OCI-LY3 (cell line): ENCODE data around the gene CTAGE15.
"Not testable (repeated sequence)": the region's sequence is repeated elsewhere in the genome, so short reads cannot be mapped to it uniquely, and the experiment has no call there.

ENCODE experiments used
- H2AFZ ChIP-seq: fragments of 200-600, 300-600 bp; shearing (Covaris generic); 2 replicates; pipeline ENCODE4 v1.6.0; 2014; ENCODE audit warnings: antibody characterized with exemption, low read depth, low read length
- H3K27ac ChIP-seq: fragments of 200-600, 300-600 bp; sonication (generic); 2 replicates; pipeline ENCODE4 v1.5.1; 2014; ENCODE audit warnings: mild to moderate bottlenecking, low read length, moderate library complexity, mixed read lengths
- H3K27me3 ChIP-seq: fragments of 200-600, 300-600 bp; sonication (generic); 2 replicates; pipeline ENCODE4 v1.6.1; 2014; ENCODE audit warnings: low read depth, low read length, mixed read lengths
- H3K36me3 ChIP-seq: fragments of 200-600, 300-600 bp; sonication (generic); replicated peaks from 2 replicates; pipeline ENCODE3; 2014; ENCODE audit warnings: low read depth, low read length, mixed read lengths
- H3K4me1 ChIP-seq: fragments of 300-600, 200-600 bp; sonication (generic); 2 replicates; pipeline ENCODE4 v1.6.1; 2014; ENCODE audit warnings: low read length, mixed read lengths
- H3K4me2 ChIP-seq: fragments of 200-600, 300-600 bp; sonication (generic); 2 replicates; pipeline ENCODE4 v1.6.1; 2014; ENCODE audit warnings: low read length, mixed read lengths
- H3K4me3 ChIP-seq: fragments of 300-600, 200-600 bp; sonication (generic); 2 replicates; pipeline ENCODE4 v1.5.1; 2014; ENCODE audit warnings: antibody characterized with exemption, mild to moderate bottlenecking, low read length, moderate library complexity
- H3K79me2 ChIP-seq: fragments of 300-600, 200-600 bp; shearing (Covaris generic); 2 replicates; pipeline ENCODE4 v1.6.1; 2014; ENCODE audit warnings: mild to moderate bottlenecking, low read length, mixed read lengths
- H3K9ac ChIP-seq: fragments of 300-600, 200-600 bp; shearing (Covaris generic); 2 replicates; pipeline ENCODE4 v1.6.0; 2014; ENCODE audit warnings: mild to moderate bottlenecking, low read length, moderate library complexity
- H3K9me3 ChIP-seq: fragments of 200-600, 300-600 bp; shearing (Covaris generic); 2 replicates; pipeline ENCODE4 v1.6.1; 2014; ENCODE audit warnings: low read length, mixed read lengths; ENCODE audit not compliant: insufficient read depth
- H4K20me1 ChIP-seq: fragments of 200-600, 300-600 bp; sonication (generic); 2 replicates; pipeline ENCODE4 v1.6.1; 2016; ENCODE audit warnings: low read length, mixed read lengths; ENCODE audit not compliant: insufficient read depth

The CTAGE15 gene

GRCh38 chr7:143620646-143621045 lies 49.0 kb downstream of the CTAGE15 start, which contains the start of gene TCAF2:
TSS of gene TCAF2 (plus strand) at chr7:143620974.
- not testable (repeated sequence) for H3K27ac ChIP-seq, H3K4me2 ChIP-seq, H2AFZ ChIP-seq, H3K4me3 ChIP-seq, H3K79me2 ChIP-seq, H3K36me3 ChIP-seq, H3K9ac ChIP-seq, H3K4me1 ChIP-seq, H3K9me3 ChIP-seq, H3K27me3 ChIP-seq, H4K20me1 ChIP-seq

DNA sequence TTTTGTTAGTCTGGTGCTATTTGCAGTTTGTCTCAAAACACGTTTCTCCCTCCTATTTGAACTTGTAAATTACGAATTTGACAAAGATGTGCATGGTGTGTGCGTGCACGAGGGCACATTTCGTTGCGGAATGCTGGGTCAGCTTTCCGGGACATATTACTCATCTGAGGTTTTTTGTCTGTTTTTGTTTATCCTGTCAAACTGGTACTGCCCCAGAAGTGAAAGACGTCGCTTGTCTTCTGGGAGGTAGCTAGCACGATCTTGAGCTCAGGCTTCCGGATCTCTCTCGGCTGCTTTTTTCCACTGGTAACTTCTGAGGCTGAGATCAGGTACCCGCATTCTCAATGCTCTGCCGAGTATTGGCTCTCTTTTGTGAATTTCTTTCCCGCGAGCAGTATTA lies 49.6 kb downstream of the CTAGE15 start:
- not testable (repeated sequence) for H3K27ac ChIP-seq, H2AFZ ChIP-seq, H4K20me1 ChIP-seq, H3K79me2 ChIP-seq, H3K27me3 ChIP-seq, H3K4me2 ChIP-seq, H3K9me3 ChIP-seq, H3K4me3 ChIP-seq, H3K36me3 ChIP-seq, H3K4me1 ChIP-seq, H3K9ac ChIP-seq

- not testable (repeated sequence) for H3K9me3 ChIP-seq, H3K4me1 ChIP-seq, H3K79me2 ChIP-seq, H4K20me1 ChIP-seq, H3K4me3 ChIP-seq, H3K9ac ChIP-seq, H3K36me3 ChIP-seq, H3K4me2 ChIP-seq, H2AFZ ChIP-seq, H3K27me3 ChIP-seq, H3K27ac ChIP-seq
Observed at GRCh38 chr7:143622130-143622529, 50.5 kb downstream of the CTAGE15 start.
